Activated CD8-positive, alpha-beta memory T cell treated with anti-CD3 and anti-CD28 coated beads for 1 hour (primary cell): ENCODE measurements around the gene SIGLEC7.

ENCODE experiments used
- DNase-seq, 2 donors: peaks; one replicate each; pipeline ENCODE4 v3.0.0-alpha.2; 2020; ENCODE audit warnings: low read depth in 1 of 2; ENCODE audit errors: extremely low read depth in 1 of 2

SIGLEC7 gene

DNA sequence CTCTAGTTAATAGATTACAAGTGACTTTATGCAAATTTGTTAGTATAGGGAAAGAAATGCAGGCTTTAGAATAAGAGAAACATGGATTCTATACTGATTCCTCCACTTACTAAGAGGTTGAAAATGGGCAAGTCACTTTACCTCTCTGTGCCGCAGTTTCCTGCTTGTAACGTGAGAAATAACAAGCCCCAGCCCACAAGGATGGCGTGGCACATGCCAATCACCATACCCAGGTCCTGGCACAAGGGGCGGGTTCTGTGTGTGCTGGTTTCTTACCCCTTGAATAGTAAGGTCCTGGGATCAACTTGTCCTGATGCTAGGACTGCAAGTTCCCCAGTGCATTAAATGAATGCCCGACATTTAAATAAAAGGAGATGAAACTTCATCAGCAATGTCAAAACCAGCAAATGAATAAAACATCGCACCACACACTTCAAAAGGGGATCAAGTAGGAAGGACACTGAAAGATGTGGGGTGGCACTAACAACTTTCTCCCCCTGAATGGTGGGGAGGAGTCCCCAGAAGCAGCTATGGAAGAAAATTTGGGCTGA lies 25.3 kb upstream of the SIGLEC7 start:
- DNase-seq: no peak

DNA sequence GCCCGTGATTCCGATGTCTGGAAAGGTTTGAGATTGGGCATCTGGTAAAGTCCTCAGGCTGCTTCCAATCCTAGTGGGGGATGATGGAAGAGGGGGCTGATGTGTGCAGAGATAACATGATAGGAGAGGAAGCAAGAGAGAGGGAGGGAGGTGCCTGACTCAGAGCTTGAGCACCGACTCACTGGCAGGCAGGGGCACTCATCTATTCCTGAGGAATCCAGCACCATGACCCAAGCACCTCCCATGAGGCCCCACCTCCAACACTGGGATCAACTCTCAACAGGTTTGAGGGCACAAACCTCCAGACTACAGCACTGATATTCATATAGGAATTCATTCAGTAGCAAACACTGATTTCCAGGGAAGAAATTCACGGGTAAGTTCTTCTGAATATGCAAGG lies 23.0 kb upstream of the SIGLEC7 start:
- no peak for DNase-seq

DNA sequence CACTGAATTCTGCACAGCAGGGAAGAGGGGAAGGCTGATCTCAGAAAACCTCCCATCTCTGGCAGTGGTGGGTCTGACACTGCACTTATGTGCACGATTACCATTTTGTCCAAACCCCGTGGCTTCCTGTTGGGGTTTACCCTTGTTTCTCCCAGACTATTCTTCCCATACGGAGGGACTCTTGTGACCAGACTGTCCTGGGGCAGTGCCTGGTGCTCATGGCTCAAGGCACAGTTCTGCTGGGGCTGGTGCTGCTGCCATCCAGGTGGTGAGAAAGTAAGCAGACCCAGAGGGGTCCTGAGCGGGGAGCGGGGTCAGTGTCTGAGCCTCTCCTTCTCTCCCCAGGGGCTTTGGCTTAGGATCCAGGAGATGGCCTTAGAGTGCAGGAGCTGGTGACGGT lies 22.5 kb upstream of the SIGLEC7 start:
- no peak for DNase-seq

DNA sequence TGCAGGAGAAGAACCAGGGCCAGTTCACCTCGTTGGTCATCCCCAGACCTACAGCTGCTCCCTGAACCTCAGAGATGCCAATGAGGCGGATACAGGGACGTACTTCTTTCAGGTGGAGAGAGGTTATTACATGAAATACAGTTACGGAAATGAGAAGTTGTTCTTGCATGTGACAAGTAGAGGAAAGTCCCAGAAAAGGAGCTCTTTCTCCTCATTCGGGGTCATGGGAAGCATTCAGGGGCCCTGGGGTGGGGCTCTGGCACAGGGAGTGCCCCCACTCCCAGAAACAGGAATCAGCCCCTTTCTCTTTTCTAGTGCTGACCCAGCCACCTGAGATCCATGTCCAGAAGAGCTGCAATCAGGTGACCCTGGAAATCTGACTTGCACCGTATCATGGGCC lies 21.9 kb upstream of the SIGLEC7 start:
- DNase-seq: no peak

DNA sequence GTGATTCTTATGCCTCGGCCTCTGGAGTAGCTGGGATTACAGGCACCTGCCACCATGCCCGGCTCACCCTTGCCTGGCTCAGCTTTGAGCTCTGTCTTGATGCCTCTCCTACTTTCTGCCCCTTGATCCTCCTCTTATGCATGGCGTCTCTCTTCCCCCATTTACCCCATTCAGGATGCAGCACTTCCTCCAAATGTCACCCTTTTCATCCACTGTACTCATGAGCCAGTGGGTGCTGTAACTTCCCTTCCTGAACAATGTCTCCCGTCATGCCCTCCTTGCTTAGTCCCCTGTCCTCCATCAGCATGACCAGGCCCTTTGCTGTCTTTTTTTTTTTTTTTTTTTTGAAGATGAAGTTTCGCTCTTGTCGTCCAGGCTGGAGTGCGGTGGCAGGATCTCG lies 20.8 kb upstream of the SIGLEC7 start:
- DNase-seq: no peak

DNA sequence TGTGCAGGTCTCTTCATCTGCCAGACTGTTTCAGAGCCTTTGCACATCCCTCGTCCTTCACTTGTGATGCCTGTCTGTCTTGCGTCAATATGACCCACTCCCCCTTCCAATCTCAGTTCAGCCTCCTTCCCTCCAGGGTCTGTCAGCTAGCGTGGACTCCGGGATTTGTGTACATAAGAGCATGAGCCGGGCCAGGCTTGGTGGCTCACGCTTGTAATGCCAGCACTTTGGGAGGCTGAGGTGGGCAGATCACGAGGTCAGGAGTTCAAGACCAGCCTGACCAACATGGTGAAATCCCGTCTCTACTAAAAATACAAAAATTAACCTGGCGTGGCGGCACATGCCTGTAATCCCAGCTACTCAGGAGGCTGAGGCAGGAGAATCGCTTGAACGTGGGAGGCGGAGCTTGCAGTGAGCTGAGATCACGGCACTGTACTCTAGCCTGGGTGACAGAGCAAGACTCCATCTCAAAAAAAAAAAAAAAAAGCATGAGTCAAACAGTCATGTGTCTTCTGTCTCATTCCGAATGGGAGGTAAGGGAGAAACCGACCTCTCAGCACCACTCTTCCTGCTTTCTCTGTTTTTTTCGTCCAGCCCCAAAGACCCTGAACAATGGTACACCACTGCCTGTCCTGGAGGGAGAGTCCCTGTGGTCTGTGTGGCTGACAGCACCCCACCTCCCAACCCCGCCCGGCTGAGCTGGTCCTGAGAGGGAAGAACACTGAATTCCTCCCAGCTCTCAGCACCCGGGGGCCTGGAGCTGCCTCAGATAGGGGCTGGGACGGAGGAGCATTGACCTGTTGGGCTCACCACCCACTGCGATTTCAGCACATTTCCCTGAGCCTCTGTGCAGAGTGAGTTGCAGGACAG lies 19.8 kb upstream of the SIGLEC7 start:
- DNase-seq: no peak

DNA sequence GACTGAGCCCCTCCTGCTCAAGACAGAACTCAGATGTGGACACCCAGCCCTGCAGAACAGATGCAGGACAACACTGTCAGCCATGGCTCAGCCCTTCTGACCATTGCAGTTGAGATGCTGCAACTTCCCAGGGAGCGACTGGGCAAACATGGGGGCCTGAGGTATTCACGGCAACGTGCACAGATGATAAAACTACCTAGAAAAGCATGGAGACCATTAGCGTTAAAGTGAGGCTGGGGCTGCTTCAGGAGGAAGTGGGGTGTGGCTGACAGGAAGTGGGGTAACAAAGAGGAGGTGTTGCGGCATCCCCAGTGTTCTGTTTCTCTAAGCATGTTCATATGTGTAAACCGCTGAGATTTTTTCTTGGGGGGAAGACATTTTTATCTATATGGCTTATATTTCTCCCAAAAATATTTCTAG lies 18.7 kb upstream of the SIGLEC7 start:
- peak in 1 of 2 donors; percentile 20 for DNase-seq

DNA sequence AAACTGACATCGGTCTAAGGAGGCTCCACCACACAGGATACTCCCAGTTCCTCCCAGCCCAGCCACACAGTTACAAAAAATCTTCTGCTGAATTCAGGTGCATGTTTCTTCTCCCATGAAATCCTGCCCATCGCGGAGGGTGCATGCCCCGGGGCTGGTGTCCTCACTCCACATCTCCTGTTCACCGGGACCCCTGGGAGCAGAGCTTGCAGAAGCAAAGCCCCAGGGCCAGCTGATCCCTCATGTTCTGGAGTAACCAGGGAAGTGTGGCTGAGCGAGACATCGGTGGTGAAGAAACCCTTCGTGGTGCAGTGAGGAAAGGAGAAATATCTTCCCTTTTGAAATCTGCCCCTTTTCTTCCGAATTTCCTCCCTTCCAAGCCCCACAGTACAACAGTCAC lies 18.3 kb upstream of the SIGLEC7 start:
- DNase-seq: no peak

DNA sequence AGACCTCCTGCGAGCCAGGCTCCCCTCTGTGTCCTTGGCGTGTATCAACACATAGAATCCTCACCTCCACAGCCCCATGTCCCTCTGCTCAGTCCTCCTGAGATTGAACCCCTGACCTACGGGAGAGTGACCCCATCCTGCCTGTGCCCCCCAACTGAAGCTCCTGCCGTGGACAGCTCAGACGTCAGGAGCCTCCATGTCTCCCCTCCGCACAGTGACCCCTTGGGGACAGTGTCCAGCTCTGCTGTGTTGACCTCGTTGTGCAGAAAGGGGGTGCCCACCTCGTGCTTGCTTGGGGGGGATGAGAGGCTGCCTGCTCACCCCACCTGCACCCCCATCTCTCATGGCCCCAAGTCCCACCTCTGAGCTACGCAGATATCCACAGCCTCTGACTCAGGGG lies 17.9 kb upstream of the SIGLEC7 start:
- DNase-seq: no peak

DNA sequence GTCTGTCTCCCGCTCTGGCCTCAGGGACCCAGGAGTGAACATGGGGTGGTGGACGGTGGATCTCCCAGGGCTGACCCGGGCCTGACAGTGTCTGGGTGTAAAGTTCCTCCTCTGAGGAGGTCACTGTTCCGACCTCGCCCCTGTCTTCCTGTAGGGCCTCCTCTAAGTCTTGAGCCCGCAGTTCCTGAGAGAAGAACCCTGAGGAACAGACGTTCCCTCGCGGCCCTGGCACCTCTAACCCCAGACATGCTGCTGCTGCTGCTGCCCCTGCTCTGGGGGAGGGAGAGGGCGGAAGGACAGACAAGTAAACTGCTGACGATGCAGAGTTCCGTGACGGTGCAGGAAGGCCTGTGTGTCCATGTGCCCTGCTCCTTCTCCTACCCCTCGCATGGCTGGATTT lies 17.4 kb upstream of the SIGLEC7 start, which contains the start of gene SIGLEC9:
Gene SIGLEC9, plus strand, starts transcription at position 178 of the 400 bp plus-strand sequence. Its CDS starts 69 bp downstream, at position 247.
- DNase-seq: no peak

DNA sequence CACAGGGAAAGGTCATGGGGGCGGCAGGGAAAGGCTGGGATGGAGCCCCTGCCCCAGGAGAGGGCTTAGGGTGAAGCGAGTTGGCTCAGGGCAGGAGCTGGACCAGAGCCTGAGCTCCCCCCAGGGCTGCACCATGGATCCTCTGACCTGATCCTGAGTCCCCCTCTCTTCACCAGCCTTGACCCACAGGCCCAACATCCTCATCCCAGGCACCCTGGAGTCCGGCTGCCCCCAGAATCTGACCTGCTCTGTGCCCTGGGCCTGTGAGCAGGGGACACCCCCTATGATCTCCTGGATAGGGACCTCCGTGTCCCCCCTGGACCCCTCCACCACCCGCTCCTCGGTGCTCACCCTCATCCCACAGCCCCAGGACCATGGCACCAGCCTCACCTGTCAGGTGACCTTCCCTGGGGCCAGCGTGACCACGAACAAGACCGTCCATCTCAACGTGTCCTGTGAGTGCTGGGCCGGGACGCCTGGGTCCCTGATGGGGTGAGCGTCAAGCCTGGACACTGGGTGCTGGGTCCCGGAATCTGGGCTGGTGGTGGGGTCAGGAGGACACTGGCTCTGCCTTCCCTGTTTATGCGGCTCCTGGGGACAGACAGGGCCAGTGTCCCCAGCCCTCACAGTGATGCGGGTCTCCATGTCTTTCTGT lies 16.6 kb upstream of the SIGLEC7 start:
- no peak for DNase-seq

DNA sequence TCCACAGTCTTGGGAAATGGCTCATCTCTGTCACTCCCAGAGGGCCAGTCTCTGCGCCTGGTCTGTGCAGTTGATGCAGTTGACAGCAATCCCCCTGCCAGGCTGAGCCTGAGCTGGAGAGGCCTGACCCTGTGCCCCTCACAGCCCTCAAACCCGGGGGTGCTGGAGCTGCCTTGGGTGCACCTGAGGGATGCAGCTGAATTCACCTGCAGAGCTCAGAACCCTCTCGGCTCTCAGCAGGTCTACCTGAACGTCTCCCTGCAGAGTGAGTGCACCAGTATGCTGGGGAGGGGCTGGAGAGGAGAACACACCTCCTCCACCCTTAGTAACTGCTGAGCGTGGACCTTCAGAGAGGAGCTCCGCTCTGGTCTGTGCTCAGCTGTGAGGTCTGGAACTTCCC lies 15.1 kb upstream of the SIGLEC7 start:
- no peak for DNase-seq

DNA sequence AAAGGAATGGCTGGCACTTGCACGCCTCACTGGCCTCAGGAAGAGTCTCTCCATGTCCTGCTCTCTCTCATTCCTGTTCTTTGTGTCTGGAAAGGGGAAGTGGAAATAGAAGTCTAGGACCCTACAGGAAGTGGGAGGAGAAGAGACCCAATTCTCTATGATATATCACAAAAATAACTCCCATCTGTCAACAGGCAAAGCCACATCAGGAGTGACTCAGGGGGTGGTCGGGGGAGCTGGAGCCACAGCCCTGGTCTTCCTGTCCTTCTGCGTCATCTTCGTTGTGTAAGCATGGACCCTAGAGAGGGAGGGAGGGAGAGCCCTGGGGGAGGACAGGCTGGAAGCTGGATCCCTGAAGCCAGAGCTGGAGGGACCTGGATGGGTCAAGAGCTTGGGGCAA lies 14.3 kb upstream of the SIGLEC7 start:
- no peak for DNase-seq

DNA sequence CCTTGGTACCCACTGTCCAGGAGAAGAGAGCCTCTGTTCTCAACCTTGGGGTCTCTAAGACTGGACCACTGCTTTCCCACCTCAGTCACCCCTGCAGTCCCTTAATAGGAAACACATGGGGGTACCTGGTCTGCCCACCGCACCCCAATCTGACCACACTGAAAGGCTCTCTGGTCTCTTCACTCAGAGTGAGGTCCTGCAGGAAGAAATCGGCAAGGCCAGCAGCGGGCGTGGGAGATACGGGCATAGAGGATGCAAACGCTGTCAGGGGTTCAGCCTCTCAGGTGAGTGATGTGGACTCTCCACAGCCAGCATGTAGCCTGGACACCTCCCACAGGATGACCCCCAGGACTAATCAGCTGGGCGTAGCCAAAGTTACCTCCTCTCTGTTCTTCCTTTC lies 13.9 kb upstream of the SIGLEC7 start:
- no peak for DNase-seq

DNA sequence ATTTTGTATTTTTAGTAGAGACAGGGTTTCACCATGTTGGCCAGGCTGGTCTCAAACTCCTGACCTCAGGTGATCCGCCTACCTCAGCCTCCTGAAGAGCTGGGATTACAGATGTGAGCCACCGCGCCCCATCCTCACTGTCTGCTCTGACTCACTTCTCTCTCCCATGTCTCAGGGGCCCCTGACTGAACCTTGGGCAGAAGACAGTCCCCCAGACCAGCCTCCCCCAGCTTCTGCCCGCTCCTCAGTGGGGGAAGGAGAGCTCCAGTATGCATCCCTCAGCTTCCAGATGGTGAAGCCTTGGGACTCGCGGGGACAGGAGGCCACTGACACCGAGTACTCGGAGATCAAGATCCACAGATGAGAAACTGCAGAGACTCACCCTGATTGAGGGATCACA lies 12.4 kb upstream of the SIGLEC7 start:
- no peak for DNase-seq

DNA sequence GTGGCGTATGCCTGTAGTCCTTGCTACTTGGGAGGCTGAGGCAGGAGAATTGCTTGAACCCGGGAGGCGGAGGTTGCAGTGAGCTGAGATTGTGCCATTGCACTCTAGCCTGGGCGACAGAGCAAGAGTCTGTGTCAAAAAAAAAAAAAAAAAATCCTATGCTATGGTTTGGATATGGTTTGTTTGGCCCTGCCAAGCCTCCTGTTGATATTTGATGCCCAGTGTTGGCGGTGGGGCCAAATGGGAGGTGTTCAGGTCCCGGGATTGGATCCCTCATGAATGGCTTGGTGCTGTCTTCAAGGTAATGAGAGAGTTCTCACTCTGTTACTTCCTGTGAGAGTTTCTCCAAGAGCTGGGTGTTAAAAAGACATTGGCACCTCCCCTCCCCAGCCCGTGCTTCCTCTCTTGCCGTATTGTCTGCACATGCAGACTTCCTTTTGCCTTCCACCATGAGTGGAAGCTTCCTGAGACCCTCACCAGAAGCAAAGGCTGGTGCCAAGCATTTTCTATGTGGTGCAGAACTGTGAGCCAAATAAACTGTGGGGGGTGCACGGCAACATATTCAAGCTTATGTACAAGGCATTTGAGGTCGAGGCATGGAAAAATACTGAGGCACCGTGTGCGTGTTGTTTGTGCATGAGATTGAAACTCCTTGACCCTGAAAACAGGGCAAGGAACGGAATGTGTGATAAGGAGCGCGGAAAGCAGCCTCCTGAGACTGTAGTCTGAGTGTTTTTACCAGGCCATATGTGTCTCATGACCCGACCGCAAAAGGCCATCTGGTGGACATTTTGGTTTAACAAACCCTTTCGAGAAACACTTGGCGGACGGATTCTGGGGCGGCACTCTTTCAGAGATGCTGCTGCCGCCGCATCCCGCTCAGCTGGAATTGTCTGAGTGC lies 10.1 kb upstream of the SIGLEC7 start:
- DNase-seq: no peak

DNA sequence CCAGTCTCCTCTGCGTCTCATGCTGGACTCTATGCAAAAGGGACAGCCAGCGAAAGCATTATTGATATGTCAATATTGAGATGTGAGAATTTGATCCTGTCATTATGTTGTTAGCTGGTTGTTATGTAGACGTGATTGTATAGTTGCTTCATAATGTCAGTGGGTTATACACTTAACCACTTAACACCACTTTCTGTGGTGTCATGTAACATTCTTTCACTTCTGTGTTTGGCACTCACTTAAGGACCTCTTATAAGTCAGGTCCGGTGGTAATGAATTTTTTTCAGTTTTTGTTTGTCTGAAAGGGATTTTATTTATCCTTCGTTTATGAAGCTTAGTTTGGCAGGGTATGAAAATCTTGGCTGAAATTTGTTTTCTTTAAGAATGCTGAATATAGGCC lies 7.1 kb upstream of the SIGLEC7 start:
- DNase-seq: no peak

DNA sequence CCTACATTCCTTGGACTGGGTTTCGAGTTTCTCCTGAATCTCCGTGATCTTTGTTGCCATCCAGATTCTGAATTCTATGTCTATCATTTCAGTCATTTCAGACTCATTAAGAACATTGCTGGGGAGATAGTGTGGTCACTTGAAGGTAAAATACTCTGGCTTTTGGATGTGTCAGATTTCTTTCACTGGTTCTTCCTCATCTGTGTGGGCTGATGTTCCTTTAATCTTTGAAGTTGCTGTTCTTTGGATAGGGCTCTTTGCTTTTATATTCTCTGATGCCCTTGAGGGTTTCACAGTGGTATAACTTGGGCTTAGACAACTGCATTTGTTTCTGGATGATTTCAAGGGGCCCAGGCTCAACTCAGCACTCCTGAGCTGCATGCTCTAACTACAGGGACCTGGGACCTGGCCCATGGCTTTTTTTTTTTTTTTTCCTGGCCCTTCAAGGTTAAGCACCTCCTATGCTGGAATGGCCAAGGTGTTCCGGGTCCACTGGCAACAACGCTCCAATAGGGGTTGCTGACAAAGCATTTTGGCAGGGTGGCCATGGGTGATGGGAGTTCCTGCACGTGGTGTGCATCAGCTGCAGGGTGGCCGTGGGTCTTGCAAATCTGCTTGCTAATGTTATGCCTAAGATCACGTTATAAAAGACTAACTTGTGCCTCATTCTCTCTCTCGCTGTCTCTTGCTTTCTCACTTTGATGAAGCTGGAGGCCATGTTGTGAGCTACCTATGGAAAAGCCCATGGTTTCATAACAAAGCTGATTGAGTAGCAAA lies 5.9 kb upstream of the SIGLEC7 start:
- no peak for DNase-seq

DNA sequence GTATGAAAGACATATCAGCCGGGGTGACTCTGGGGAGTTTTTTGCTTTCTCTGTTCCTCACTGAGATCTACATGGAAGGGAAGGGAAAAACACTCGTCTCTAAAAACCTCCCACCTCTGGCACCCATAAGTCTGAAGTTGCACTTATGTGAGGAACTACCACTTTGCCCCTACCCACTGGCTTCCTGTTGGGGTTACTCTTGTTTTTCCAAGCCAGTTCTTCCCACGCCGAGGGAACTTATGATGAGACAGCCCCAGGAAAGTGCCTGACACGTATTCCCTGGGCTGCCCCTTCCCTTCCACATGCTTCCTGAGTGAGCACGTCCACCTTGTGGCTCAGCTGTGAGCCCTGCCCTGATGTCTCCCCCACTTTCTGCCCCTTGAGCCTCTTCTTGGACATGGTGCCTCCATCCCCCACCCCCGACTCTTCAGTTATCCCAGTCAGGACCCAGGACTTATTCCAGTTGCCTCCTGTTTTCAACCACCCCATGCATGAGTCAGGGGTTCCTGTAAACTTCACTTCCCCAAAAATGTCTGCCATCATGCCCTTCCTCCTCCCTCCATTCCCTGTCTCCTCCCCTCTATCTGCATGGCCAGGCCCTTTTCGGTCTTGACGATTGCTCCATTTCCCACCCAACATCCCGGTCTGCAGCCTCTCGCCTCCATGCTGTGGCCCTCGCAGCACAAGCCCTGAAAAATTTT lies 5.1 kb upstream of the SIGLEC7 start:
- no peak for DNase-seq
